HCT116 (cell line): ENCODE data around the gene ZNF346. TPM values are rescaled to one million over a fixed set of nuclear protein-coding genes. Genes with fewer than 3 reads are reported as not detected.

Experiments used
- ATAC-seq: fragments of 200-7000 bp; cut with Tn5 transposase; 2 replicates; pipeline ENCODE4 v1.9.1; 2020; ENCODE audit warnings: mild to moderate bottlenecking, moderate library complexity
- BruUV-seq: library from RNA; stranded (reverse); fragments of 400-500 nt; replicated peaks from 2 replicates; lab custom pipeline; 2021; lab: Mats Ljungman, UMichigan
- CTCF ChIA-PET: fragments of 300-600 bp; sonication (Branson Sonifier 250); formaldehyde crosslinking; loops from one replicate; lab custom pipeline; 2021; ENCODE audit warnings: antibody characterized with exemption; lab: Charles Lee
- POLR2A ChIA-PET: fragments of 300-600, 350-600 bp; sonication (Branson Sonifier 250); formaldehyde crosslinking; loops from one replicate; lab custom pipeline; 2021; ENCODE audit warnings: antibody characterized with exemption; lab: Charles Lee
- RAD21 ChIA-PET, 2 experiments: fragments of 300-600 bp; sonication (Branson Sonifier 250); formaldehyde crosslinking; loops; one replicate each; lab custom pipeline; 2023; ENCODE audit warnings: low total read pairs in 2 of 2; ENCODE audit not compliant: uncharacterized antibody in 2 of 2, unreplicated experiment in 2 of 2, low non-redundant PET in 1 of 2; lab: Charles Lee
- DNase-seq: peaks from one replicate; pipeline ENCODE4 v3.0.0-alpha.2; 2010; ENCODE audit warnings: low read depth, low spot score
- H2AFZ ChIP-seq: fragments of 200-600 bp; shearing (Covaris generic), sonication (generic); 2 replicates; pipeline ENCODE4 v1.6.1; 2017; ENCODE audit warnings: low read depth, mixed run types, mixed read lengths, antibody characterized with exemption, low read length; ENCODE audit not compliant: poor library complexity, severe bottlenecking
- H3K27ac ChIP-seq: 2 replicates; pipeline ENCODE4 v1.5.1; 2012; ENCODE audit warnings: low read depth, low read length
- H3K27me3 ChIP-seq: fragments of 200-600 bp; sonication (generic); 2 replicates; pipeline ENCODE4 v1.6.1; 2016; ENCODE audit warnings: mixed run types, low read length, mixed read lengths; ENCODE audit not compliant: insufficient read depth
- H3K36me3 ChIP-seq, 2 experiments: fragments of 200-500 bp in 1 of 2; fragments of 200-600 bp in 1 of 2; sonication (Bioruptor generic) in 1 of 2; sonication (generic) in 1 of 2; 2 replicates each; pipeline versions ENCODE4 v1.5.1 to v1.6.1; 2014 to 2016; ENCODE audit warnings: low read length in 2 of 2, inconsistent platforms in 1 of 2, mixed read lengths in 1 of 2, mixed run types in 1 of 2; ENCODE audit not compliant: insufficient read depth in 2 of 2, control insufficient read depth in 1 of 2
- H3K4me1 ChIP-seq, 2 experiments: fragments of 200-600 bp in 1 of 2; sonication (generic) in 1 of 2; 2 replicates each; pipeline versions ENCODE4 v1.5.1 to v1.6.1; 2012 to 2017; ENCODE audit warnings: low read length in 2 of 2, inconsistent platforms in 1 of 2, mild to moderate bottlenecking in 1 of 2, mixed read lengths in 1 of 2, mixed run types in 1 of 2, moderate library complexity in 1 of 2; ENCODE audit not compliant: insufficient read depth in 2 of 2, control insufficient read depth in 1 of 2
- H3K4me2 ChIP-seq: fragments of 200-600 bp; sonication (generic); 2 replicates; pipeline ENCODE4 v1.6.1; 2017; ENCODE audit warnings: mixed run types, low read length, mixed read lengths
- H3K4me3 ChIP-seq, 2 experiments: fragments of 200-600 bp in 1 of 2; sonication (generic) in 1 of 2; replicated peaks in 1 of 2; 2 replicates each; pipeline ENCODE4 v1.5.1; 2011 to 2016; ENCODE audit warnings: low read length in 2 of 2, control low read depth in 1 of 2, low read depth in 1 of 2, mild to moderate bottlenecking in 1 of 2, mixed read lengths in 1 of 2, mixed run types in 1 of 2
- H3K79me2 ChIP-seq: fragments of 200-600 bp; sonication (generic); 2 replicates; pipeline ENCODE4 v1.6.1; 2017; ENCODE audit warnings: mild to moderate bottlenecking, mixed run types, low read length, moderate library complexity, mixed read lengths; ENCODE audit not compliant: insufficient read depth
- H3K9ac ChIP-seq: fragments of 200-600 bp; sonication (generic); 2 replicates; pipeline ENCODE4 v1.6.1; 2016; ENCODE audit warnings: low read length, mixed read lengths
- H3K9me2 ChIP-seq: fragments of 200-600 bp; sonication (generic), shearing (Covaris generic); 2 replicates; pipeline ENCODE4 v1.6.1; 2017; ENCODE audit warnings: mixed run types, mild to moderate bottlenecking, moderate library complexity; ENCODE audit not compliant: insufficient read depth
- H3K9me3 ChIP-seq, 2 experiments: fragments of 200-500 bp in 1 of 2; fragments of 200-600 bp in 1 of 2; sonication (Bioruptor generic) in 1 of 2; sonication (generic) in 1 of 2; 2 replicates each; pipeline ENCODE4 v1.6.1; 2014 to 2017; ENCODE audit warnings: low read length in 2 of 2, mixed read lengths in 2 of 2, inconsistent platforms in 1 of 2, low read depth in 1 of 2, mild to moderate bottlenecking in 1 of 2, mixed run types in 1 of 2, moderate library complexity in 1 of 2; ENCODE audit not compliant: control insufficient read depth in 1 of 2, insufficient read depth in 1 of 2
- H4K20me1 ChIP-seq: fragments of 200-600 bp; sonication (generic), shearing (Covaris generic); 2 replicates; pipeline ENCODE4 v1.6.1; 2017; ENCODE audit warnings: mixed run types, mild to moderate bottlenecking, moderate library complexity; ENCODE audit not compliant: insufficient read depth
- EGR1 ChIP-seq: IDR thresholded peaks from 2 replicates; pipeline ENCODE4 v1.6.1; 2012; ENCODE audit warnings: low read depth
- EZH2 ChIP-seq: fragments of 200-600 bp; sonication (generic); IDR thresholded peaks from 2 replicates; pipeline ENCODE4 v1.6.1; 2017; ENCODE audit warnings: antibody characterized with exemption, mixed run types
- POLR2AphosphoS5 ChIP-seq: IDR thresholded peaks from 2 replicates; pipeline ENCODE4 v1.6.1; 2011; ENCODE audit warnings: mild to moderate bottlenecking, low read depth, low read length, moderate library complexity
- TCF7L2 ChIP-seq: IDR thresholded peaks from 2 replicates; pipeline ENCODE4 v1.7.0; 2011; ENCODE audit warnings: borderline replicate concordance, inconsistent platforms; ENCODE audit not compliant: insufficient read depth, insufficient read length; ENCODE audit errors: extremely low read depth
- YY1 ChIP-seq: IDR thresholded peaks from 2 replicates; pipeline ENCODE4 v1.6.1; 2011; ENCODE audit warnings: low read length, low read depth, moderate library complexity, mild to moderate bottlenecking; ENCODE audit not compliant: insufficient replicate concordance; ENCODE audit errors: extremely low read depth
- ZBTB33 ChIP-seq: IDR thresholded peaks from 2 replicates; pipeline ENCODE4 v1.6.1; 2011; ENCODE audit warnings: mild to moderate bottlenecking, low read length, moderate library complexity; ENCODE audit not compliant: insufficient replicate concordance; ENCODE audit errors: extremely low read depth
- ZNF274 ChIP-seq: fragments of 200-500 bp; sonication (Bioruptor generic); IDR thresholded peaks from 2 replicates; pipeline ENCODE4 v1.6.1; 2014; ENCODE audit warnings: mild to moderate bottlenecking, low read depth, low read length, inconsistent platforms
- intact Hi-C: fragments of 100-400 bp; cut with micrococcal nuclease; formaldehyde crosslinking; loops from 2 replicates; pipeline ENCODE4 v1.10.0; 2022
- total RNA-seq: library from RNA; stranded (reverse); gene quantifications from one replicate; pipeline ENCODE4 v1.2.1, GENCODE V29; 2021; ENCODE audit not compliant: unreplicated experiment
- TF ChIP-seq, protein P1 (sequence below): IDR thresholded peaks from 2 replicates; pipeline ENCODE4 v1.6.1; 2012

Gene ZNF346
- total RNA-seq, 1 experiment from 2014 or later = 13.7 TPM

DNA sequence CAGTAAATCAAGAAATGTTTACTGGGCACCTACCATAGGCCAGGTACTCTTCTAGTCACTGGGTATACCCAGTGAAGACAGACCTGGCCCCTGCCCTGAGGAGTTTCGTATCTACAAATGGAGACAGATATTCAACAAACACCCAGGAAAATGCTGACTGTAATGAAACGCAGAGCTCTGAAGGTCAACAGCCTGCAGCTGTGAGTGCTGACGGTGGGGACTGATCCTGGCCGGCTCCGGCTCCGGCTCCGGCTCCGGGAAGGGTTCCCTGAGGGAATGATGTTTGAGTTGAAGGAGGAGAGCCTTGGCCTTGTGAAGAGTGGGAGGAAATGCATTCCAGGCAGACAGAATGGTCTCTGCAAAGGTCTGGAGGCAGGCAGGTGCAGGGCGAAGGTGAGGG, 87.3 kb downstream of the ZNF346 start:
- Histone ChIP-seq H4K20me1 (no peaks in the 10 kb centered on the region), H3K4me3 (no peak overlapping the region), H3K9me2 (no peaks in the 10 kb centered on the region), H2AFZ (no peak overlapping the region), H3K79me2 (no peaks in the 10 kb centered on the region), H3K9me3 (no peaks in the 10 kb centered on the region), H3K4me2 (no peak overlapping the region), H3K4me1 (no peaks in the 10 kb centered on the region; a peak in 1 of 4 replicates), H3K9ac (no peak overlapping the region), H3K27me3 (no peaks in the 10 kb centered on the region), H3K27ac (no peak overlapping the region), H3K36me3 (no peaks in the 10 kb centered on the region)
- no peak for ATAC-seq
- DNase-seq = no peak
- CTCF ChIA-PET = interaction anchor here (0.7 to 5.6 kb wide), 6 partner anchors 15 to 449 kb away, joined by 3 to 79 read pairs (median 6); no protein-coding TSS in a partner anchor
- POLR2A ChIA-PET = no interaction called here
- TF ChIP-seq POLR2AphosphoS5 (no peak), YY1 (no peak), ZNF274 (no peak), TCF7L2 (no peak), ZBTB33 (no peak), EZH2 (no peak), EGR1 (no peak)
- TF ChIP-seq, protein P1, sequence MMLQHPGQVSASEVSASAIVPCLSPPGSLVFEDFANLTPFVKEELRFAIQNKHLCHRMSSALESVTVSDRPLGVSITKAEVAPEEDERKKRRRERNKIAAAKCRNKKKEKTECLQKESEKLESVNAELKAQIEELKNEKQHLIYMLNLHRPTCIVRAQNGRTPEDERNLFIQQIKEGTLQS = no peak
- intact Hi-C loops = loop anchor here (5.0 kb wide), 2 partner anchors 292 to 408 kb away; partner anchors contain the start of gene PFN3
- RAD21 ChIA-PET = no interaction called here
- BruUV-seq = no TSS peak
